ENCODE data around the gene SYT12. TPM values are rescaled to one million over a fixed set of nuclear protein-coding genes. Genes with fewer than 3 reads are reported as not detected.
"Not testable (repeated sequence)": the region's sequence is repeated elsewhere in the genome, so short reads cannot be mapped to it uniquely, and the experiment has no call there.

Gene SYT12, protein sequence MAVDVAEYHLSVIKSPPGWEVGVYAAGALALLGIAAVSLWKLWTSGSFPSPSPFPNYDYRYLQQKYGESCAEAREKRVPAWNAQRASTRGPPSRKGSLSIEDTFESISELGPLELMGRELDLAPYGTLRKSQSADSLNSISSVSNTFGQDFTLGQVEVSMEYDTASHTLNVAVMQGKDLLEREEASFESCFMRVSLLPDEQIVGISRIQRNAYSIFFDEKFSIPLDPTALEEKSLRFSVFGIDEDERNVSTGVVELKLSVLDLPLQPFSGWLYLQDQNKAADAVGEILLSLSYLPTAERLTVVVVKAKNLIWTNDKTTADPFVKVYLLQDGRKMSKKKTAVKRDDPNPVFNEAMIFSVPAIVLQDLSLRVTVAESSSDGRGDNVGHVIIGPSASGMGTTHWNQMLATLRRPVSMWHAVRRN
- total RNA-seq = 1.3 TPM

DNA sequence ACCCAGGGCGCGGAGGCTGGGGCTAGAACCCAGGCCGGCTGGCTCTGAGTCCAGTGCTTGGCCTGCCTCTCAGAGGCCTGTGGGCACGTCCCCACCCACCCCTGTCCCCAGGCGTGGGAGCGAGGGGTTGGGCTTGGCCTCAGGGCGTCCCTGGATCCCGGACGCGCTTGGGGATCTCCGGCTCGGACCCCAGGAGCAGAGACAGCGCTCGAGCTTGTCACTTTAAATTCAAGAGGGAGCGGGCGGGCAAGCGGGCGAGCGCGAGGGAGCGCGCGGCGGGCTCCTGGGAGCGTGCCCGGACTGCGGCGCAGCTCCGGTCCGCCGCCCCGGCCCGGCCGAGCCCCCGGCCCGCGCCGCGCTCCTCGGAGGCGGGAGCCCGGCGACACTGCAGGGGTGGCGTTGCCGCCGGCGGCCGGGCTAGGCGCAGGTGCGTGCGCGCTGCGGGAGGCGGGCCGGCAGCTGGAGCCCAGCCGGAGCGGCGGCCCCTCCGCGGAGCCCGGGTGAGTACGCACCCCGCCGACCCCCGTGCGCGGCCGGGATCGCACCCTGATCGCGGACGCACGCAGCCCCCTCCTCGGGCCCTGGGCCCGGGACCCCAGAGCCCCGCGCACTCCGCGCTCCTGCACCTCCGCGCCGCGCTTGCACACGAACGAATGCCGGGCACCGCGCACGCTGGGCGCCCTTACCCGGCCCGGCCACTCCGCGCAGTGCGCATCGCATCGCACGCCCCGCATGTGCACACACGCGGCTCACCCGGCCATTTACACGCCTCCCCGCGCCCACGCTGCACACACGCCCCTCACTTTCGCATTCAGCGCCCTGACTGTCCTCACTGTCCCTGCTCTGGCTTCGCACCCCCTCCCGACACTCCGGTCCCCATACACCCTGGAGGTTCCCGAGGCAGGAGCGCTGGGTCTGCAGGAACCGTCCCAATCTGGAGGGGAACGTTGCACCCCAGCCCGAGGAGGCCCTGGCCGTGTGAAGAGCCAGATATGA is at the start of gene SYT12:
Gene SYT12, plus strand, starts transcription at position 174 of the 996 bp plus-strand sequence. CDS start 7,011 bp downstream, outside the sequence.
- DNase-seq = no peak

DNA sequence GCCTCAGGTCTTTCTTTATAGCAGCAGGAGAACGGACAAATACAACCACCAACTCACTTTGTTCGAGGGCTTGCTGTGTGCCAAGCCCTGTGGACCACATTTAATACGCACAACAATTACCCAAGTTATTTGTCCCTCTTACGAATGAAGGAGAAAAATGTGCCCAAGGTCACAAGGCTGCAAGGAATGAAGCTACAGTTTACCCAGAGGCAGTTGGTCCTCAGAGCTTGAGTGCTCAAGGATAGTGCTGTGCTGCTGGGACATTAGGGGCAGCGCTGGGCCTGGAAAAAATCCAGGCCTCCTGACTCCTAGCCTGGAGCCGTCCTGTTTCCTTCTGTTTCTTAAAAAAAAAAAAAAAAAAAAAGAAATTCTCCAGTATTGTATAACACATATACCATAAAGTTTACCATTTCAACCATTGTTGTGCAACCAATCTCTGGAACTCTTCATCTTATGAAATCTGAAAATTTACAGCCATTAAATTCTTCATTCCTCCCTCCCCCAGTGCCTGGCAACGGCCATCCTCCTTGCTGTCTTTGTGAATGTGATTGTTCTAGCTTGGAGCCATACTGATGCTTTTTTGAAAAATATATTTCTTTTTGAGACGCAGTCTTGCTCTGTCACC is 48.9 kb upstream of the SYT12 start:
- no peak for DNase-seq

DNA sequence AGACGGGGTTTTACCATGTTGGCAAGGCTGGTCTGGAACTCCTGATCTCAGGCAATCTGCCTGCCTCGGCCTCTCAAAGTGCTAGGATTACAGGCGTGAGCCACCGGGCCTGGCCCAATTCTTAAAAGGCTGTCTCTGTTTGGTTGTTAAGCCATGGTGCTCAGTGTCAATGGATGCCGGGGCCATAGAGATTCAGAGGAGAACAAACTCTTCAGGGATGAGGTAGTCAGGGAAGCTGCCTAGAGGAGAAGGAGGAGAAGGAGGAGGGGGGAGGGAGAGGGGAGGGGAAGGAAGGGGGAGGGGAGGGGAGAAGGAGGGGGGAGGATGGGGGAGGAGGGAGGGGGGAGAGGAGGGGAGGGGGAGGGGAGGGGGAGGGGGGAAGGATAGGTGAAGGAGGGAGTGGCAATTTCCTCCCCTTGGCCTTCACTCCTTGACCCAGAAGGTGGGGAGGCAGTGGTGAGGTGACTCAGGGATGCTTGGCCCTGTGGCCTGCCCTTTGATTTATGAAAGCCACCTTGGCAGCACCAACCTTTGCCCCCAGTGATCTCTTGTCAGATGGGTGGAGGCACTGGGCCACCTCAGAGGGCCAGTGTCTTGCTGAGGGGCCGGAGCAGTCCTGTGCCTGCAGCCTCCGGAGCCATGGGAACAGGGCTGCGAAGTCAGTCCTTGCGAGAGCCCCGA is 48.1 kb upstream of the SYT12 start, which contains the start of gene C11orf86:
Gene C11orf86, plus strand, starts transcription at position 581 of the 681 bp plus-strand sequence. Its CDS starts 59 bp downstream, at position 640.
- DNase-seq = no peak

DNA sequence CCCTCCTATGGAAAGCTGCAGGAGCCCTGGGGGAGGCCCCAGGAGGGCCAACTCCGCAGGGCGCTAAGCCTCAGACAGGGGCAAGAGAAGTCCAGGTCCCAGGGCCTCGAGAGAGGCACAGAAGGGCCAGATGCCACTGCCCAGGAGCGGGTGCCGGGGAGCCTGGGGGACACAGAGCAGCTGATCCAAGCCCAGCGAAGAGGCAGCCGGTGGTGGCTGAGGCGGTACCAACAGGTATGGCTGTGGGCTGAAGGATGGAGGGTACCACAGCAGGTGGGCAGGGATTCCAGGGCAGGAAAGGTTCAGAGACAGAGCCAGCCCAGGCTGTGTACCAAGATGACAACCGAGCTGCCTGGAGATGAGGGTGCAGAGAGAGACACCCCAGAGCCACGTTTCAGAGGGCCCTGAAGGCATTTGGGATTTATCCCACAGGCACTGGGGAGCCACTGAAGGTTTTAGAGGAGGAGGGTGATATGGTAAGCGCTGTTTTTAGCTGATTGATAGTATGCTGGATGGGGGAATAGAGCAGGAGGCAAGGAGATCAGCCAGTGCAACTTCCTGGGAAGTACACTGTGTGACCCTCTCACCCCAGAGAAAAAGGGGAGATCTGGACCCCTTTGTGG is 47.4 kb upstream of the SYT12 start:
- DNase-seq = no peak

DNA sequence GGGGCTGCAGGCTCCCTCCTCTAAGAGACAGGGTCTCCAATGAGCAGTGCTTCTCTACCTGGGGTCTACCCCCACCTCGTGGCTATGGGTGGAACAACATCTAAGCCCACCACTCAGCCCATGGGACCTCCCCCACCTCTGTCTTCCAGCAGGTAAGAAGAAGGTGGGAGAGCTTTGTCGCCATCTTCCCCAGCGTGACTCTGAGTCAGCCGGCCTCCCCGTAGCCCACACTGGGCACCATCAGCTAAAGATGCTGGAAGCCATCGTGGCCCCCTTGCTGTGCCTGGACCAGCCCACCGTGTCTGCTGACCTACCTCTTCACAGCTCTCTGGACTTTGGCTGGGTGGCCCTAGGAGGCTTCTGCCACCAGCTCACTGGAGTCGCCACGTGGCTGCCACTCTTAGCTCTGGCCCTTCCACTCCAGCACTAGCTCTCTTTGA is 46.9 kb upstream of the SYT12 start:
- DNase-seq = no peak

DNA sequence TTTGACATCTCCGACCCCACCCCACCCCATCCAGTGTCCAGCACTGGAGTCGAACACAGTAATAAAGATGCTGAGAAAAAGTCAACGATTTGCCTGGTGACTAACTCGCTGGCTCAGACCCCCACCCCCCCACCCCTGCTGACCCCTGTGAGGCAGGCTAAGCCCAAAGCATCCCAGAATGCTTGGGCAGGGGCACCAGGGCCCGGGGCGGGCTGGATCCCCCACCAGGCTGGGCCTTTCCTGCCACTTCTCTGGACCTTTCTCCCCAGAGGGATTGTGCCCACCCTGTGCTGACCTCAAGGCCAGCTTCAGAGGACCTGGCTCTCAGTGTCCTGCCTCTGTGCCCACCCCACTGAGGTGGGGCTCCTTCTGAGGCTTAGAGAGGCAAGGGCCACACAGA is 46.0 kb upstream of the SYT12 start:
- no peak for DNase-seq

DNA sequence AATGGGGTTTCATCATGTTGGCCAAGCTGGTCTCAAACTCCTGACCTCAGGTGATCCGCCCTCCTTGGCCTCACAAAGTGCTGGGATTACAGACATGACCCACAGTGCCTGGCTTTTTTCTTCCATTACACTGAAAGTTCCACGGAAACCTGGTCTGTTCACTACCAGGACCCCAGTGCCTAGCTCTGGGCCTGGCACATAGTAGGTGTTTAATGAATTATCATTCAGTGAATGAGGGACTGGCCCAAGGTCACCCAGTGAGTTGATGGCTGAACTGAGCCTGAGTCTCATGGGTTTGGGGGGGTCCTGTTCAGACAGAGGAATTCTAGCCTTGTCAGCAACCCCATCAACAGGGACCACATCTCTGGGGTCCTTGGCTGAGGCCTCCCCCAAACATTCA is 44.7 kb upstream of the SYT12 start:
- no peak for DNase-seq

DNA sequence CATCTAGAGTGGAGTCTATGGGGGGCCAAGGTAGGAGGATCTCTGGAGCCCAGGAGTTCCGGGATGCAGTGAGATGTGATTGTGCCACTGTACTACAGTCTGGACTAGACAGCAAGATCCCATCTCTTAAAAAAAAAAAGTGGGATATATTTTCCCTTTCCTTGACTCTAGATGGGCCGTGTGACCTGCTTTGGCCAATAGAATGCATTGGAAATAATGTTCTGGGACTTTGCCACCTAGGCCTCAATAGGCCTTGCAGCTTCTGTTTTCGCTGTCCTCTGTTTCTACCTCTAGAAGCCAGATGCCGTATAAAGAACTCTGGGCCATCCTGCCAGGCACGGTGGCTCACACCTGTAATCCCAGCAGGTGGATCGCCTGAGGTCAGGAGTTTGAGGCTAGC is 44.2 kb upstream of the SYT12 start:
- DNase-seq = no peak

DNA sequence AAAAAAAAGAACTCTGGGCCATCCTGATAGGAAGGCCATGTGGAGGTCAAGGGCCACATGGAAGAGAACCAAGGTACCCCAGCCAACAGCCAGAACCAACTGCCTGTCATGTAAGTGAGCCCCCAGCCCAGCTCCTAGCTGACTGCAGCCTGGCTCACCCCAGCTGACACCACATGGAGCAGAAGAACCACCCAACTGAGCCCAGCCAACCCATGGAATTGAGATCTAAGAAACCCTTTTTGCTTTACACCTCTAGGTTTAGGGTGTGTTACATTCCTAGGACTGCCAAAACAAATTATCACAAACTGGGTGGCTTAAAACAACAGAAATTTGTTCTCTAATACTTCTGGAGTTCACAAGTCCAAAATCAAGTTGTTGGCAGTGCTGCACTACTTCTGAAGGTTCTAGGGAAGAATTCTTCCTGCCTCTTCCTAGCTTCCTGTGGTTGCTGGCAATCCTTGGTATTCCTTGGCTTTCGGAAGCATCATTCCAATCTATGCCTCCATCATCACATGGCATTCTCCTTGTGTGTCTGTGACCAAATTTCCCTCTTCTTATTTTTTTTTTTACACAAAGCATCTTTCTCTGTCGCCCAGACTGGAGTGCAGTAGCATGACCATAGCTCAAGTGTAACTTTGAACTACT is 43.5 kb upstream of the SYT12 start:
- DNase-seq = no peak

DNA sequence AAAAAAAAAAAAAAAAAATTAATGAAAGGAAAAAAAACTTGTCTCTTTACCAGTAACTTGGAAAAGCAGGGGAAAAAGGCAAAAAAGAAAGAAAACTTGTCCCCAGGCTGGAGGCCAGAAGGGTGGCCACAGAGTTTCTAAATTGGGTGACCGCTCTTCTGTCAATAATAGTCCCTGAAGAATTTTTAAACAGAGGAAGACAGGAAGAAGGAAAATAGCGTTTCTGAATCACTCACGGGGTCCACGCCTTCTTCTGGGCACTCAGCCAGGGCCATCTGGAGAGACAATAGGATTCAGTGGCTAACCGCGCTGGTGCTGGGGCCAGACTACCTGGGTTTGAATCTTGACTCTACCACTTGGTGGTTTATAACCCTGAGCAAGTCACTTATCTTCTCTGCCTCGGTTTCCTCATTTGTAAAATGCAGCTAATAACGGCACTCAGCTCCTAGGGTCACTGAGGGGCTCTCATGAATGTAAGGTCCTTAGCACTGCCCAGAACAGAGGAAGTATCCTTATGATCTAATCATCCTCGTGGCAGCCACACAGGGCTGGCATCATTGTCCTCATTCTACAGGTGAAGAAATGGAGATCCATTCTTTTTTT is 40.9 kb upstream of the SYT12 start:
- peak; percentile 41 for DNase-seq

DNA sequence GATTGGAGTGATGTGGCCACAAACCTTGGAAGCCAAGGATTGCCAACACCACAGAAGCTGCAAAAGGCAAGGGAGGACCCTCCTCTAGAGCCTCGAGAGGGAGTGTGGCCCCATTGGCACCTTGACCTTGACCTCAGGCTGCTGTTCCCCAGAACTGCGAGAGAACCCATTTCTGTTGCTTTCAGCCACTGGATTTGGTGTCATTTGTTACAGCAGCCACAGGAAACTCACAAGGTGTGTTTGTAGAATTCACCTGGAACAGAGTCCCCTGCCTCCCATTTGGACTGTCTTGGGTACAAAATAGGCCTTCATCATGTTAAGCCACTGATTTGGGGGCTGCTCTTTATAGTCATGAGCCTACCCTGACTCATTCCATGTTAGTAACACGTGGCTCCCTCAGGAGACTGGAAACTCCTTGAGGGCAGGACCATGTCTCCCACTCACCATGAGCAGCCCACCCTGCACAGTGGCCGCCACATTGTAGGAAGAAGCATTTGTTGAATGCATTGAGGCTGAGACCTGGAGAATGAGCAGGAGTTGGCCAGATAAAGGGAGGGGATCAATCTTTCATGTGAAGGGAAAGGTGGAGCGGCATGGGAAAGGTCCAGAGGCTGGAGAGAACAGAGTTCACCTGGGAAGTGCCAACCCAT is 39.5 kb upstream of the SYT12 start:
- DNase-seq = no peak

DNA sequence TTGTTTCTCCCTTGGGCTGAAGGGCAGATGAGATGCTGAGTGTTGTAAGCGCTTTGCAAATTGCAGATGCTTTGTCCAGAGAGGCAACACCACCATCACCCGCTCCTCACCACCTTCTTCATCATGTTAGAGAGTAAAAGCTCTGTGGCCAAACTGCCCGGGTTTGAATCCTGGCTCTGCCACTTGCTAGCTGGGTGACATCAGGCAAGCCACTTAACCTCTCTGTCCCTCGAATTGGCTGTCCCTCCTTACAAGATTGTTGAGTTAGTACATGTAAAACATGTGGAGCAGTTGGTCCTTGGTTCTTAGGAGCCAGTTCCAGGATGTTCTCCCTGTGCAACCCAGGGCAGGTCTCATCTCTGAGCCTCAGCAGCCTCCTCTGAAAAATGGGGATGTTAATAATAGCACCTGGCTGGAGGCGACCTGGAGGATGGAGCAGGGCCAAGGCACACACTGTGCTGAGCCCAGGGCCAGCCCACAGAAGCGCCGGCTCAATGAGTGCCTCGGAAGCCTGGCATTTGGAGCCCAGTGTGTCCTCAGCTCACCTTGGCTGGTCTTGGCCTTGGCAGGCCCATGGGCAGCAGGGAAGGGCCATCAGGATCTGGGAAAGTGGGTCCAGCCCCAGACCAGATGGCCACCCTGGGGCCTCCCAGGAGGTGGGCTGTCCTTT is 37.3 kb upstream of the SYT12 start:
- no peak for DNase-seq

DNA sequence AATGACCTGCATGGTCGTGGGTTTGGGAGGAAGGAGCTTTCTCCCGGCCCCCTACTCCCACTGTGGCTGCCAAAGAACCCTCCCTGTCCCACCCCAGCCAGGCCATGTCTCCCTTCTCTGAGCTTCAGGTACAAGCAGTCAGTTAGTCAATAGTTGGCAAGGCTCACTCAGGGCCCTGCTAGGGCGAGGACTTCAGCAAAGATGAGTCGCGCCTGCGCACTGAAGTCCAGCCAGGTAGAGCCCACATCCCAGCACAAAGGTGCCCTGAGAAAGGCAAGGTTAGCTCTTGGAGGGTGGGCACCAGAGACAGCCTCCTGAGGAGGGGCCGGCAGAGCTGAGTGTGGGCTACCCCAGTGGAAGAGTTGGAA is 36.8 kb upstream of the SYT12 start:
- DNase-seq = no peak

DNA sequence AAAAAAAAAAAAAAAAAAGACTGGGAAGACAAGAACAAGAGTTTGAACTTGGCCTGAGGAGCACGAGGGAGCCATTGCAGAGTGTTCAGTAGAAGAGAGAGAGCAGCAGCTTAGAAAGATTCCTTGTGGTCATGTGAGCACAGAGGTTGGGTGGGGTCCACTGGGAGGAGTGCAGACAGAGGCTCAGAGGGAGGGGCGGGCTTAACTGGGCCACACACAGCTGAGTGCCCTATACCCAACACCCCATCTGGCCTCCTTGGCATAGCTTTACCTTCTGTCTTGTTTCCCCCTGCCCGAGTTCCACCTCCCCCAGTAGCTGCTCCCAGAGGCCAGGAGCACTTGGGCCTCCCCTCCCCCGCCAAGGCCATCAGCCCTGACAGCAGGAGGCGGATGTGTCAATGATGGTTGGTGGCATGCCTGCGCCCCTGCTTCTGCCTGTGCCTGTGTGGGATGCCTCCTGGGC is 35.7 kb upstream of the SYT12 start:
- DNase-seq = no peak

DNA sequence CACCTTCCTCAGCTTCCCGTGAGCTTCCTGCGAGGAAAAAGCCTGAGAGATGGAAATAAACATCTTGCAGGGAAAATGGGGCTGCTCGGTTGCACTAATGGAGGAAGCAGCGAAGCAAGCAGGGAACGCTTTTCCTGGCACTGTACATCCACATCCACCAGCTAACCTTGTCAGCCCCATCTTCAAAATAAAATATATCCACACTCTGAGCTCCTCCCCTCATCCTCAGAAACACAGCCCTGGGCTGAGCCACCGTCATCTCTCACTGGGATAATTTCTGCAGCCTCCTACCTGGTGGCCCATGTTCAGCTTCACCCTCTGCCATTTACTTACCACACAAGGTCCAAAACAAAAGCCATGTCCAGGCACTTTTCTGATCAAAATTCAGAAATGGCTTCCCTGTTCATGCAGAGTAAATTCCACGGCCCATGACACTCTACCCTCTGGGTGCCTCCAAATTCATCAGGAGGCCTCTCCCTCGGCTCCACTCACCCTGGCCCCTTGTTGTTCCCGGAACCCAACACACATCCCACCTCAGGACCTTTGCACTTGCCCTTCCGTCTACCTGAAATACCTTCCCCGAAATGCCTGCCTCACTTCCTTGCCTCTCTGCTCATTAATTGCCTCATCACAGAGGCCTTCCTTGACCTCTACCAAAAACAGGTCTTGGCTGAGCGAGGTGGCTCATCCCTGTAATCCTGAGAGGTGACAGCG is 34.9 kb upstream of the SYT12 start:
- no peak for DNase-seq

DNA sequence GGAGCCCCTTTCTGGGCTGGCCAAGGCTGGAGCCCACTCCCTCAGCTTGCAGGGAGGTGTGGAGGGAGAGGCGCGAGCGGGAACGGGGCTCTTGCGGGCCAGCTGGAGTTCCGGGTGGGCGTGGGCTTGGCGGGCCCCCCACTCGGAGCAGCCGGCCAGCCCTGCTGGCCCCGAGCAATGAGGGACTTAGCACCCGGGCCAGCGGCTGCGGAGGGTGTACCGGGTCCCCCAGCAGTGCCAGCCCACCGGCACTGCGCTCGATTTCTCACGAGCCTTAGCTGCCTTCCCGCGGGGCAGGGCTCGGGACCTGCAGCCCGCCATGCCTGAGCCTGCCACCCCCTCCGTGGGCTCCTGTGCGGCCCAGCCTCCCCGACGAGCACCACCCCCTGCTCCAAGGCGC is 34.2 kb upstream of the SYT12 start:
- not testable (repeated sequence) for DNase-seq

DNA sequence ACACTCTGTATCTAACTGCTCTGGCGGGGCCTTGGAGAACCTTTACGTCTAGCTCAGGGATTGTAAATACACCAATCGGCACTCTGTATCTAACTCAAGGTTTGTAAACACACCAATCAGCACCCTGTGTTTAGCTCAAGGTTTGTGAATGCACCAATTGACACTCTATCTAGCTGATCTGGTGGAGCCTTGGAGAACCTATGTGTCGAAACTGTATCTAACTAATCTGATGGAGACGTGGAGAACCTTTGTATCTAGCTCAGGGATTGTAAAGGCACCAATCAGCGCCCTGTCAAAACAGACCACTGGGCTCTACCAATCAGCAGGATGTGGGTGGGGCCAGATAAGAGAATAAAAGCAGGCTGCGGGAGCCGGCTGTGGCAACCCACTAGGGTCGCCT is 33.6 kb upstream of the SYT12 start:
- not testable (repeated sequence) for DNase-seq

DNA sequence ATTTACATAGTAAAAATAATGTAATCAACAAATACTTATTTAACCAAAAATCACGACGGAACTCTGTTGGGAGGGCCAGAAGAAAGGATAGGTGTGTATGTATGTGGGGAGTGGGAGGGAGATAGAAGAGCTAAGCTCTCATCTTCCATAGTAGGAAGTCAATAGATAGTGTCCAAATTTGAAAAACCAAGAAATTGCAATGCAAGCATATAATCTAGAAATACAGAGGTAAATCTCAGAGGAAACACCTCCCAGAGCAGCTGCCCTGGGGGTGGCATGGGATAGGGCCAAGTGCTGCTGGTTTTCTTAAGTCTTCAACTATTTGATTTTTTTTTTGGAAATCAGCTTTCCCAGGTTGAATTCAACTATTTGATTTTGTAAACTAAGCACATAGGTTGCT is 30.9 kb upstream of the SYT12 start:
- DNase-seq = no peak
